A549 (cell line): ENCODE data around the gene C9orf152.

ENCODE experiments used
- CBX2 ChIP-seq: fragments of 200-600 bp; sonication (generic); IDR thresholded peaks from 2 replicates; pipeline ENCODE4 v1.6.1; 2016; ENCODE audit warnings: low read depth, mild to moderate bottlenecking, borderline replicate concordance
- CEBPB ChIP-seq, 2 experiments: fragments of >200 bp in 1 of 2; sonication (Bioruptor Twin) in 1 of 2; formaldehyde crosslinking in 1 of 2; IDR thresholded peaks; 2 replicates each; pipeline ENCODE4 v1.6.1; 2012 to 2016
- CTCF ChIP-seq: fragments of >200 bp; sonication (Bioruptor Twin); formaldehyde crosslinking; IDR thresholded peaks from 3 replicates; pipeline ENCODE4 v1.5.1; 2016
- EP300 ChIP-seq, 2 experiments: fragments of >200 bp; sonication (Bioruptor Twin); formaldehyde crosslinking; IDR thresholded peaks; 2 replicates in 1 of 2; 3 replicates in 1 of 2; pipeline ENCODE4 v1.6.1; 2016 to 2017
- MAX ChIP-seq: IDR thresholded peaks from 2 replicates; pipeline ENCODE4 v1.6.1; 2012
- MYC ChIP-seq: IDR thresholded peaks from 2 replicates; pipeline ENCODE4 v1.6.1; 2012; ENCODE audit warnings: mild to moderate bottlenecking, inconsistent platforms, low read length, improper control_type of control experiment, borderline replicate concordance
- PBX3 ChIP-seq: IDR thresholded peaks from 2 replicates; pipeline ENCODE4 v1.6.1; 2012
- PHF8 ChIP-seq: fragments of 200-600 bp; sonication (generic); IDR thresholded peaks from 2 replicates; pipeline ENCODE4 v1.6.1; 2016; ENCODE audit warnings: low read depth, mild to moderate bottlenecking, antibody characterized with exemption, moderate library complexity, borderline replicate concordance
- USF2 ChIP-seq: fragments of 450-650 bp; IDR thresholded peaks from 2 replicates; pipeline ENCODE4 v1.6.1; 2014; ENCODE audit warnings: antibody characterized with exemption
- ZSCAN20 ChIP-seq: fragments of 250-450 bp; sonication (Bioruptor Pico); IDR thresholded peaks from 2 replicates; pipeline ENCODE4 v1.8.0; 2022; ENCODE audit warnings: mild to moderate bottlenecking, moderate library complexity

- TF ChIP-seq CTCF = no peak
- TF ChIP-seq USF2 = no peak
- TF ChIP-seq EP300 (IDR thresholded peaks at IDR 0.05) = no peak
- TF ChIP-seq CBX2 = no peak
- no peak for TF ChIP-seq PBX3
- no peak for TF ChIP-seq ZSCAN20 (CRISPR knock-in tag)
- TF ChIP-seq MYC = no peak
- no peak for TF ChIP-seq PHF8
- TF ChIP-seq MAX = no peak
- TF ChIP-seq CEBPB (IDR thresholded peaks at IDR 0.05) = no peak
Measured at GRCh38 chr9:110214586-110215355, 6.8 kb upstream of the C9orf152 start.
